ENCODE data around the gene SRPK3.

Gene SRPK3

GRCh38 chrX:153735274-153735673 lies 45.6 kb upstream of the SRPK3 start:
- 0 out of 2 replicates have a peak, but pooled peaks cover 6% of the 10 kb centered on the region for H3K9me3 ChIP-seq (ENCODE audit: insufficient read depth, low read length)
- no peak for DNase-seq (ENCODE audit: low read depth, low spot score)
- no peaks in the 10 kb centered on the region for H3K36me3 ChIP-seq (ENCODE audit: insufficient read depth, insufficient read length, low read length)
- H3K4me1 ChIP-seq (ENCODE audit: insufficient read depth, insufficient read length) = peaks cover 2% of the 10 kb centered on the region
- no peaks in the 10 kb centered on the region for H3K27me3 ChIP-seq (ENCODE audit: insufficient read depth, insufficient read length)
- TF ChIP-seq ZNF274 (IDR thresholded peaks at IDR 0.05; ENCODE audit: low read depth, low read length) = no peak
- no peak for TF ChIP-seq SUZ12 (IDR thresholded peaks at IDR 0.05; ENCODE audit: extremely low read depth, insufficient read depth, insufficient read length)
- TF ChIP-seq YY1 (IDR thresholded peaks at IDR 0.05; ENCODE audit: insufficient read depth, insufficient read length) = no peak
- no peak overlapping the region for H3K4me3 ChIP-seq (ENCODE audit: insufficient read length, low read depth)
- no peak overlapping the region for H3K9ac ChIP-seq (ENCODE audit: insufficient read length, low read depth)

GRCh38 chrX:153736071-153736820 lies 44.6 kb upstream of the SRPK3 start:
- H3K4me3 ChIP-seq (ENCODE audit: insufficient read length, low read depth) = no peak overlapping the region
- DNase-seq (ENCODE audit: low read depth, low spot score) = no peak
- TF ChIP-seq YY1 (IDR thresholded peaks at IDR 0.05; ENCODE audit: insufficient read depth, insufficient read length) (no peak), ZNF274 (IDR thresholded peaks at IDR 0.05; ENCODE audit: low read depth, low read length) (no peak), SUZ12 (IDR thresholded peaks at IDR 0.05; ENCODE audit: extremely low read depth, insufficient read depth, insufficient read length) (no peak)
- 0 out of 2 replicates have a peak, but pooled peaks cover 1% of the 10 kb centered on the region for H3K9me3 ChIP-seq (ENCODE audit: insufficient read depth, low read length)
- H3K4me1 ChIP-seq (ENCODE audit: insufficient read depth, insufficient read length) = peaks cover 2% of the 10 kb centered on the region
- H3K27me3 ChIP-seq (ENCODE audit: insufficient read depth, insufficient read length) = no peaks in the 10 kb centered on the region
- no peak overlapping the region for H3K9ac ChIP-seq (ENCODE audit: insufficient read length, low read depth)
- H3K36me3 ChIP-seq (ENCODE audit: insufficient read depth, insufficient read length, low read length) = no peaks in the 10 kb centered on the region

- no peaks in the 10 kb centered on the region for H3K9me3 ChIP-seq (ENCODE audit: insufficient read depth, low read length)
- H3K36me3 ChIP-seq (ENCODE audit: insufficient read depth, insufficient read length, low read length) = no peaks in the 10 kb centered on the region
- H3K9ac ChIP-seq (ENCODE audit: insufficient read length, low read depth) = no peak overlapping the region
- H3K4me3 ChIP-seq (ENCODE audit: insufficient read length, low read depth) = no peak overlapping the region
- DNase-seq (ENCODE audit: low read depth, low spot score) = no peak
- TF ChIP-seq SUZ12 (IDR thresholded peaks at IDR 0.05; ENCODE audit: extremely low read depth, insufficient read depth, insufficient read length) (no peak), ZNF274 (IDR thresholded peaks at IDR 0.05; ENCODE audit: low read depth, low read length) (no peak), YY1 (IDR thresholded peaks at IDR 0.05; ENCODE audit: insufficient read depth, insufficient read length) (no peak)
- H3K27me3 ChIP-seq (ENCODE audit: insufficient read depth, insufficient read length) = no peaks in the 10 kb centered on the region
- H3K4me1 ChIP-seq (ENCODE audit: insufficient read depth, insufficient read length) = peaks cover 2% of the 10 kb centered on the region
Measured at GRCh38 chrX:153736871-153737441, 43.9 kb upstream of the SRPK3 start.

- DNase-seq (ENCODE audit: low read depth, low spot score) = no peak
- H3K27me3 ChIP-seq (ENCODE audit: insufficient read depth, insufficient read length) = no peaks in the 10 kb centered on the region
- H3K9ac ChIP-seq (ENCODE audit: insufficient read length, low read depth) = no peak overlapping the region
- peaks cover 2% of the 10 kb centered on the region for H3K4me1 ChIP-seq (ENCODE audit: insufficient read depth, insufficient read length)
- no peak overlapping the region for H3K4me3 ChIP-seq (ENCODE audit: insufficient read length, low read depth)
- no peaks in the 10 kb centered on the region for H3K9me3 ChIP-seq (ENCODE audit: insufficient read depth, low read length)
- TF ChIP-seq YY1 (IDR thresholded peaks at IDR 0.05; ENCODE audit: insufficient read depth, insufficient read length) = no peak
- no peak for TF ChIP-seq SUZ12 (IDR thresholded peaks at IDR 0.05; ENCODE audit: extremely low read depth, insufficient read depth, insufficient read length)
- no peak for TF ChIP-seq ZNF274 (IDR thresholded peaks at IDR 0.05; ENCODE audit: low read depth, low read length)
- H3K36me3 ChIP-seq (ENCODE audit: insufficient read depth, insufficient read length, low read length) = no peaks in the 10 kb centered on the region
Measured at GRCh38 chrX:153738056-153738605, 42.7 kb upstream of the SRPK3 start.

GRCh38 chrX:153739754-153740486 lies 40.9 kb upstream of the SRPK3 start:
- Histone ChIP-seq H3K9ac (ENCODE audit: insufficient read length, low read depth) (no peak overlapping the region), H3K9me3 (ENCODE audit: insufficient read depth, low read length) (no peaks in the 10 kb centered on the region), H3K4me1 (ENCODE audit: insufficient read depth, insufficient read length) (peaks cover 2% of the 10 kb centered on the region), H3K36me3 (ENCODE audit: insufficient read depth, insufficient read length, low read length) (no peaks in the 10 kb centered on the region), H3K27me3 (ENCODE audit: insufficient read depth, insufficient read length) (no peaks in the 10 kb centered on the region), H3K4me3 (ENCODE audit: insufficient read length, low read depth) (no peak overlapping the region)
- TF ChIP-seq ZNF274 (IDR thresholded peaks at IDR 0.05; ENCODE audit: low read depth, low read length) (no peak), SUZ12 (IDR thresholded peaks at IDR 0.05; ENCODE audit: extremely low read depth, insufficient read depth, insufficient read length) (no peak), YY1 (IDR thresholded peaks at IDR 0.05; ENCODE audit: insufficient read depth, insufficient read length) (no peak)
- DNase-seq (ENCODE audit: low read depth, low spot score) = no peak

- Histone ChIP-seq H3K4me1 (ENCODE audit: insufficient read depth, insufficient read length) (peaks cover 2% of the 10 kb centered on the region), H3K9ac (ENCODE audit: insufficient read length, low read depth) (no peak overlapping the region)
Measured at GRCh38 chrX:153740631-153741222, 40.1 kb upstream of the SRPK3 start.

More at GRCh38 chrX:153740631-153741222, 40.1 kb upstream of the SRPK3 start:
- no peaks in the 10 kb centered on the region for H3K27me3 ChIP-seq (ENCODE audit: insufficient read depth, insufficient read length)
- H3K36me3 ChIP-seq (ENCODE audit: insufficient read depth, insufficient read length, low read length) = no peaks in the 10 kb centered on the region
- no peaks in the 10 kb centered on the region for H3K9me3 ChIP-seq (ENCODE audit: insufficient read depth, low read length)
- DNase-seq (ENCODE audit: low read depth, low spot score) = no peak
- no peak overlapping the region for H3K4me3 ChIP-seq (ENCODE audit: insufficient read length, low read depth)
- no peak for TF ChIP-seq ZNF274 (IDR thresholded peaks at IDR 0.05; ENCODE audit: low read depth, low read length)
- TF ChIP-seq YY1 (IDR thresholded peaks at IDR 0.05; ENCODE audit: insufficient read depth, insufficient read length) = no peak
- TF ChIP-seq SUZ12 (IDR thresholded peaks at IDR 0.05; ENCODE audit: extremely low read depth, insufficient read depth, insufficient read length) = no peak

Data from NT2/D1 (cell line).